LNCaP clone FGC (cell line): Measurements from ENCODE around the gene VDR.

Experiments
- DNase-seq: peaks from one replicate; pipeline ENCODE4 v3.0.0-alpha.2; 2011; ENCODE audit warnings: low read depth
- H3K4me3 ChIP-seq: 2 replicates; pipeline ENCODE4 v1.5.1; 2011; ENCODE audit warnings: mild to moderate bottlenecking, low read depth, low read length, control low read depth
- CTCF ChIP-seq: IDR thresholded peaks from 2 replicates; pipeline ENCODE4 v1.5.1; 2012; ENCODE audit warnings: mild to moderate bottlenecking; ENCODE audit not compliant: control insufficient read depth, insufficient read depth; ENCODE audit errors: extremely low read depth

Gene VDR

GRCh38 chr12:47839214-47839876, 65.4 kb downstream of the VDR start:
- no peak for DNase-seq
- TF ChIP-seq CTCF = no peak

GRCh38 chr12:47838286-47838931, 66.4 kb downstream of the VDR start:
- peak; percentile 56 for TF ChIP-seq CTCF
- H3K4me3 ChIP-seq = no peak overlapping the region
- no peak for DNase-seq

More at GRCh38 chr12:47839214-47839876, 65.4 kb downstream of the VDR start:
- no peak overlapping the region for H3K4me3 ChIP-seq

GRCh38 chr12:47837190-47838171, 67.3 kb downstream of the VDR start:
- H3K4me3 ChIP-seq = no peak overlapping the region
- peak; percentile 91 for TF ChIP-seq CTCF
- DNase-seq = peak; percentile 37

- TF ChIP-seq CTCF = no peak
- DNase-seq = no peak
- H3K4me3 ChIP-seq = no peak overlapping the region
Measured at GRCh38 chr12:47835831-47836155, 69.0 kb downstream of the VDR start.

- no peak for TF ChIP-seq CTCF
- DNase-seq = no peak
- H3K4me3 ChIP-seq = no peak overlapping the region
Measured at GRCh38 chr12:47835006-47835830, 69.6 kb downstream of the VDR start.

GRCh38 chr12:47834199-47834903, 70.4 kb downstream of the VDR start:
- no peak for DNase-seq

More at GRCh38 chr12:47834199-47834903, 70.4 kb downstream of the VDR start:
- H3K4me3 ChIP-seq = no peak overlapping the region
- no peak for TF ChIP-seq CTCF
